H9 (cell line): ENCODE data around the gene HNRNPF. TPM values are rescaled to one million over a fixed set of nuclear protein-coding genes. Genes with fewer than 3 reads are reported as not detected.

Experiments used
- DNase-seq: peaks from one replicate; pipeline ENCODE4 v3.0.0-alpha.2; 2017
- H2AFZ ChIP-seq: one replicate; pipeline ENCODE4 v1.6.1; 2013; ENCODE audit warnings: mild to moderate bottlenecking, low read length, control low read depth, moderate library complexity
- H2AK5ac ChIP-seq: 2 replicates; pipeline ENCODE4 v1.6.1; 2013; ENCODE audit warnings: low read length, control low read depth, mixed read lengths; ENCODE audit not compliant: insufficient read length
- H2BK120ac ChIP-seq: one replicate; pipeline ENCODE4 v1.6.1; 2013; ENCODE audit warnings: low read depth, mild to moderate bottlenecking, low read length, control low read depth, inconsistent platforms; ENCODE audit not compliant: poor library complexity, severe bottlenecking
- H2BK12ac ChIP-seq: 2 replicates; pipeline ENCODE4 v1.6.1; 2013; ENCODE audit warnings: low read length, control low read depth, mixed read lengths, low read depth; ENCODE audit not compliant: insufficient read length
- H2BK15ac ChIP-seq: 2 replicates; pipeline ENCODE4 v1.6.1; 2013; ENCODE audit warnings: low read depth, low read length, control low read depth
- H2BK20ac ChIP-seq: one replicate; pipeline ENCODE4 v1.6.1; 2013; ENCODE audit warnings: low read depth, mild to moderate bottlenecking, low read length, control low read depth, inconsistent platforms; ENCODE audit not compliant: poor library complexity, severe bottlenecking
- H2BK5ac ChIP-seq: 2 replicates; pipeline ENCODE4 v1.6.1; 2013; ENCODE audit warnings: low read length, control low read depth, mixed read lengths; ENCODE audit not compliant: insufficient read length
- H3K14ac ChIP-seq: 2 replicates; pipeline ENCODE4 v1.6.1; 2013; ENCODE audit warnings: low read length, control low read depth; ENCODE audit not compliant: insufficient read depth
- H3K18ac ChIP-seq: 2 replicates; pipeline ENCODE4 v1.6.1; 2013; ENCODE audit warnings: low read depth, mild to moderate bottlenecking, mixed read lengths, low read length, control low read depth; ENCODE audit not compliant: insufficient read length
- H3K23ac ChIP-seq: 2 replicates; pipeline ENCODE4 v1.6.1; 2013; ENCODE audit warnings: low read length, control low read depth, mixed read lengths, low read depth; ENCODE audit not compliant: insufficient read length
- H3K23me2 ChIP-seq: 2 replicates; pipeline ENCODE4 v1.6.1; 2013; ENCODE audit warnings: low read depth, mild to moderate bottlenecking, mixed read lengths, low read length, control low read depth; ENCODE audit not compliant: insufficient read length, poor library complexity, severe bottlenecking
- H3K27ac ChIP-seq: 2 replicates; pipeline ENCODE4 v1.5.1; 2013; ENCODE audit warnings: low read length, control low read depth, mixed read lengths, low read depth; ENCODE audit not compliant: insufficient read length
- H3K27me3 ChIP-seq: 2 replicates; pipeline ENCODE4 v1.6.1; 2013; ENCODE audit warnings: low read length, control low read depth, inconsistent platforms; ENCODE audit not compliant: insufficient read depth
- H3K4ac ChIP-seq: 2 replicates; pipeline ENCODE4 v1.6.1; 2013; ENCODE audit warnings: low read depth, mild to moderate bottlenecking, control low read depth, inconsistent platforms, low read length, moderate library complexity
- H3K4me1 ChIP-seq: 2 replicates; pipeline ENCODE4 v1.6.1; 2013; ENCODE audit warnings: low read length, control low read depth, inconsistent platforms; ENCODE audit not compliant: insufficient read depth
- H3K4me2 ChIP-seq: 2 replicates; pipeline ENCODE4 v1.6.1; 2013; ENCODE audit warnings: low read length, control low read depth, mixed read lengths; ENCODE audit not compliant: insufficient read length, insufficient read depth
- H3K56ac ChIP-seq: 2 replicates; pipeline ENCODE4 v1.6.1; 2013; ENCODE audit warnings: low read depth, mild to moderate bottlenecking, mixed read lengths, low read length, control low read depth; ENCODE audit not compliant: insufficient read length
- H3K79me1 ChIP-seq: 2 replicates; pipeline ENCODE4 v1.6.1; 2013; ENCODE audit warnings: low read depth, mild to moderate bottlenecking, moderate library complexity, low read length, control low read depth, inconsistent platforms; ENCODE audit not compliant: insufficient read depth, poor library complexity, severe bottlenecking
- H3K79me2 ChIP-seq: 2 replicates; pipeline ENCODE4 v1.6.1; 2013; ENCODE audit warnings: low read length, control low read depth, inconsistent platforms; ENCODE audit not compliant: insufficient read depth
- H3K9ac ChIP-seq: 2 replicates; pipeline ENCODE4 v1.6.1; 2013; ENCODE audit warnings: low read length, control low read depth, mixed read lengths; ENCODE audit not compliant: insufficient read length; ENCODE audit errors: extremely low read depth
- H3K9me3 ChIP-seq: one replicate; pipeline ENCODE4 v1.6.1; 2013; ENCODE audit warnings: low read depth, low read length, inconsistent platforms; ENCODE audit not compliant: control insufficient read depth
- H3T11ph ChIP-seq: one replicate; pipeline ENCODE4 v1.6.1; 2013; ENCODE audit warnings: mild to moderate bottlenecking, low read length, control low read depth, inconsistent platforms
- H4K20me1 ChIP-seq: one replicate; pipeline ENCODE4 v1.6.1; 2013; ENCODE audit not compliant: control insufficient read depth, insufficient read length, insufficient read depth
- H4K5ac ChIP-seq: 2 replicates; pipeline ENCODE4 v1.6.1; 2013; ENCODE audit warnings: low read depth, mild to moderate bottlenecking, mixed read lengths, low read length, control low read depth; ENCODE audit not compliant: insufficient read length
- H4K8ac ChIP-seq: replicated peaks from 2 replicates; pipeline ENCODE4 v1.6.1; 2013; ENCODE audit warnings: low read length, control low read depth, mixed read lengths, low read depth; ENCODE audit not compliant: insufficient read length
- H4K91ac ChIP-seq: 2 replicates; pipeline ENCODE4 v1.6.1; 2013; ENCODE audit warnings: low read depth, mild to moderate bottlenecking, moderate library complexity, mixed read lengths, low read length, control low read depth; ENCODE audit not compliant: insufficient read length
- H3K27ac Mint-ChIP-seq, 3 experiments: 2 replicates in 2 of 3; 3 replicates in 1 of 3; pipeline ENCODE4 v1.8.0; 2020 to 2021; ENCODE audit warnings: mixed read lengths in 3 of 3, mild to moderate bottlenecking in 1 of 3, moderate library complexity in 1 of 3
- H3K27me3 Mint-ChIP-seq: 2 replicates; pipeline ENCODE4 v1.8.0; 2021; ENCODE audit warnings: low read depth, mild to moderate bottlenecking, moderate library complexity, mixed read lengths
- H3K36me3 Mint-ChIP-seq, 3 experiments: 2 replicates in 2 of 3; 3 replicates in 1 of 3; pipeline ENCODE4 v1.8.0; 2020 to 2021; ENCODE audit warnings: low read depth in 3 of 3, mixed read lengths in 3 of 3; ENCODE audit not compliant: insufficient read depth in 1 of 3
- H3K4me1 Mint-ChIP-seq, 2 experiments: 2 replicates each; pipeline ENCODE4 v1.8.0; 2020; ENCODE audit warnings: mixed read lengths in 2 of 2
- H3K4me3 Mint-ChIP-seq, 2 experiments: 2 replicates in 1 of 2; 3 replicates in 1 of 2; pipeline ENCODE4 v1.8.0; 2020 to 2021; ENCODE audit warnings: mild to moderate bottlenecking in 2 of 2, mixed read lengths in 2 of 2, moderate library complexity in 1 of 2
- H3K9me3 Mint-ChIP-seq, 2 experiments: 2 replicates in 1 of 2; 3 replicates in 1 of 2; pipeline ENCODE4 v1.8.0; 2020; ENCODE audit warnings: mild to moderate bottlenecking in 2 of 2, mixed read lengths in 2 of 2, moderate library complexity in 1 of 2
- WGBS: extraction: QIAGEN DNeasy Blood & Tissue Kit; methylation state at CpG from one replicate; pipeline ENCODE4 v1.1.7; 2013; ENCODE audit warnings: missing lambda C conversion rate, low lambda C conversion rate, mixed read lengths; ENCODE audit not compliant: insufficient read length; ENCODE audit errors: extremely low coverage; 5-methylcytosine and 5-hydroxymethylcytosine counted together
- total RNA-seq: library from RNA; stranded (reverse); gene quantifications from 2 replicates; pipeline ENCODE4 v1.2.1, GENCODE V29; 2021
- TF ChIP-seq, protein P1 (sequence below): fragments of 200-600 bp; sonication (generic); conservative IDR thresholded peaks from 3 replicates; pipeline ENCODE4 v1.8.0; 2021; ENCODE audit warnings: antibody characterized with exemption, mild to moderate bottlenecking

HNRNPF gene
- total RNA-seq, 1 experiment from 2014 or later = 411 TPM

DNA sequence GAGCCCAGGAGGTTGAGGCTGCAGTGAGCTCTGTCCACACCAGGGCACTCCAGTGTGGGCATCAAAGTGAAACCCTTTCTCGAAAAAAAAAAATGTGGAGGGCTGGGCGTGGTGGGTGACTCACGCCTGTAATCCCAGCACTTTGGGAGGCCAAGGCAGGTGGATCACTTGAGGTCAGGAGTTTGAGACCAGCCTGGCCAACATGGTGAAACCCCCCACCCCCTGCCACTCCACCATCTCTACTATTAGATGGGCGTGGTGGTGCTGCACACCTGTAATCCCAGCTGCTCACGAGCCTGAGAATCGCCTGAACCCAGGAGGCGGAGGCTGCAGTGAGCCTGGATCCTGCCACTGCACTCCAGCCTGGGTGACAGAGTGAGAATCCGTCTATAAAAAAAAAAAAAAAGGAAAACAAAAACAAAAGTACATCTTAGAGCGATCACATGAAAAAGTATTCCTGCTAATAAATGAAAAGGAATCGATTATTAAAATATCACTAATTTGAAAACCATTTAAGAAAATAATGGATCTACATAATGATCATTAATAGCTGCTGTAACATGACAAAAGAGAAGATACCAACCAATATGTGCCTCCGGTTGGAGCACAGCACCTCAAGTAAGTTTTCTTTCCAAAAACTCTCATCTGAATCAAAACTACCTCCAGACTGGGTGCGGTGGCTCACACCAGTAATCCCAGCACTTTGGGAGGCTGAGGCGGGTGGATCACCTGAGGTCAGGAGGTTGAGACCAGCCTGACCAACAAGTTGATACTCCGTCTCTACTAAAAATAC, 4.9 kb downstream of the HNRNPF start:
- no peak overlapping the region for H2AFZ ChIP-seq
- H3K4me1 ChIP-seq = peaks cover 4% of the 10 kb centered on the region; the same call in 1 of the 2 replicates
- H3K27ac Mint-ChIP-seq = peak overlapping the region; percentile 47 to 96 (median 94); a peak in 5 of 7 replicates
- no peak overlapping the region for H2BK12ac ChIP-seq
- H2BK15ac ChIP-seq = no peak overlapping the region
- no peak for DNase-seq
- H3K36me3 Mint-ChIP-seq = peaks cover 9 to 38% (median 11%) of the 10 kb centered on the region in 3 experiments; a peak in 6 of 7 replicates
- H3K79me1 ChIP-seq = no peaks in the 10 kb centered on the region
- H3K27ac ChIP-seq = no peak overlapping the region
- no peaks in the 10 kb centered on the region for H3K9me3 ChIP-seq
- no peak overlapping the region for H3K18ac ChIP-seq
- H2BK20ac ChIP-seq = no peak overlapping the region
- H3T11ph ChIP-seq = no peak overlapping the region
- 0 out of 5 replicates have a peak, but pooled peaks cover 0 to 2% of the 10 kb centered on the region in 2 experiments for H3K9me3 Mint-ChIP-seq
- no CpG with 5 or more reads among the region's 14 CpGs for WGBS
- peaks cover 55 to 67% of the 10 kb centered on the region in 2 experiments for H3K4me1 Mint-ChIP-seq
- H3K27me3 Mint-ChIP-seq = peaks cover 1% of the 10 kb centered on the region; the same call in 1 of the 2 replicates
- H2BK5ac ChIP-seq = no peak overlapping the region
- H3K4ac ChIP-seq = no peak overlapping the region
- no peaks in the 10 kb centered on the region for H3K27me3 ChIP-seq
- H3K4me3 Mint-ChIP-seq = peak overlapping the region; percentile 28 to 38; a peak in 3 of 5 replicates
- H4K8ac ChIP-seq = no peak overlapping the region
- no peak overlapping the region for H2AK5ac ChIP-seq
- H3K4me2 ChIP-seq = peak overlapping the region; percentile 5
- H3K23me2 ChIP-seq = peaks cover 4% of the 10 kb centered on the region
- H4K20me1 ChIP-seq = no peaks in the 10 kb centered on the region
- H3K79me2 ChIP-seq = peaks cover 75% of the 10 kb centered on the region
- TF ChIP-seq, protein P1, sequence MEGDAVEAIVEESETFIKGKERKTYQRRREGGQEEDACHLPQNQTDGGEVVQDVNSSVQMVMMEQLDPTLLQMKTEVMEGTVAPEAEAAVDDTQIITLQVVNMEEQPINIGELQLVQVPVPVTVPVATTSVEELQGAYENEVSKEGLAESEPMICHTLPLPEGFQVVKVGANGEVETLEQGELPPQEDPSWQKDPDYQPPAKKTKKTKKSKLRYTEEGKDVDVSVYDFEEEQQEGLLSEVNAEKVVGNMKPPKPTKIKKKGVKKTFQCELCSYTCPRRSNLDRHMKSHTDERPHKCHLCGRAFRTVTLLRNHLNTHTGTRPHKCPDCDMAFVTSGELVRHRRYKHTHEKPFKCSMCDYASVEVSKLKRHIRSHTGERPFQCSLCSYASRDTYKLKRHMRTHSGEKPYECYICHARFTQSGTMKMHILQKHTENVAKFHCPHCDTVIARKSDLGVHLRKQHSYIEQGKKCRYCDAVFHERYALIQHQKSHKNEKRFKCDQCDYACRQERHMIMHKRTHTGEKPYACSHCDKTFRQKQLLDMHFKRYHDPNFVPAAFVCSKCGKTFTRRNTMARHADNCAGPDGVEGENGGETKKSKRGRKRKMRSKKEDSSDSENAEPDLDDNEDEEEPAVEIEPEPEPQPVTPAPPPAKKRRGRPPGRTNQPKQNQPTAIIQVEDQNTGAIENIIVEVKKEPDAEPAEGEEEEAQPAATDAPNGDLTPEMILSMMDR = no peak
- H3K9ac ChIP-seq = no peak overlapping the region
- H4K91ac ChIP-seq = no peak overlapping the region
- no peak overlapping the region for H3K23ac ChIP-seq
- no peak overlapping the region for H3K14ac ChIP-seq
- H4K5ac ChIP-seq = no peak overlapping the region
- H3K56ac ChIP-seq = no peak overlapping the region
- no peak overlapping the region for H2BK120ac ChIP-seq
